Aorta (tissue), 5 donors: ENCODE data around the gene SLC22A23. TPM values are rescaled to one million over a fixed set of nuclear protein-coding genes. Genes with fewer than 3 reads are reported as not detected.
A peak's percentile ranks its signal among the peaks of the same experiment; 100 is the strongest.

Experiments
- ATAC-seq: fragments of 200-7000 bp; cut with Tn5 transposase; one replicate; pipeline ENCODE4 v1.9.1; 2022; ENCODE audit warnings: moderate library complexity; ENCODE audit not compliant: low FRiP score
- DNase-seq, 2 donors: peaks; one replicate each; pipeline ENCODE4 v3.0.0-alpha.2; 2020
- H3K27ac ChIP-seq, 2 donors: one replicate each; pipeline ENCODE4 v1.5.1; 2013; ENCODE audit warnings: low read length in 2 of 2, mild to moderate bottlenecking in 2 of 2, moderate library complexity in 2 of 2, control low read depth in 1 of 2, inconsistent platforms in 1 of 2, low read depth in 1 of 2
- H3K27me3 ChIP-seq, 2 donors: one replicate each; pipeline ENCODE4 v1.6.1; 2013; ENCODE audit warnings: control low read depth in 1 of 2, low read length in 1 of 2, mild to moderate bottlenecking in 1 of 2, moderate library complexity in 1 of 2; ENCODE audit not compliant: insufficient read depth in 2 of 2, control insufficient read depth in 1 of 2
- H3K36me3 ChIP-seq, 2 donors: one replicate each; pipeline ENCODE4 v1.6.1; 2013; ENCODE audit warnings: control low read depth in 1 of 2, low read length in 1 of 2, mild to moderate bottlenecking in 1 of 2; ENCODE audit not compliant: insufficient read depth in 2 of 2, control insufficient read depth in 1 of 2
- H3K4me1 ChIP-seq, 2 donors: one replicate each; pipeline ENCODE4 v1.6.1; 2013; ENCODE audit warnings: low read length in 2 of 2, control low read depth in 1 of 2, mild to moderate bottlenecking in 1 of 2, moderate library complexity in 1 of 2; ENCODE audit not compliant: insufficient read depth in 2 of 2, control insufficient read depth in 1 of 2
- H3K4me3 ChIP-seq, 2 donors: one replicate each; pipeline ENCODE4 v1.5.1; 2013; ENCODE audit warnings: low read length in 2 of 2, control low read depth in 1 of 2, mild to moderate bottlenecking in 1 of 2
- H3K9me3 ChIP-seq: one replicate; pipeline ENCODE4 v1.6.1; 2013; ENCODE audit warnings: mild to moderate bottlenecking, low read length; ENCODE audit not compliant: control insufficient read depth
- WGBS, 2 donors: extraction: QIAGEN DNeasy Blood & Tissue Kit; methylation state at CpG; one replicate each; pipeline ENCODE4 v1.1.7; 2013; 5-methylcytosine and 5-hydroxymethylcytosine counted together
- intact Hi-C, 2 donors: fragments of 100-400 bp; cut with DNase I; formaldehyde crosslinking; loops; one replicate each; pipeline versions ENCODE4 v1.14.2 to v1.15.0; 2022
- polyA plus RNA-seq, 2 donors: library from polyadenylated mRNA; stranded (reverse); fragments of 200-250 nt; gene quantifications; one replicate each; pipeline ENCODE4 v1.2.3, GENCODE V29; 2013
- total RNA-seq, 2 donors: library from RNA; stranded (reverse); fragmentation: NEBNext Ultra II Directional; extraction: Animal tissue kit (Norgen Biotek cat#: 25700); gene quantifications; one replicate each; pipeline ENCODE4 v1.2.1, GENCODE V29; 2021
- donor health status: healthy with polysubstance abuse.
- donor health status: Bipolar disorder and iron deficiency.
- donor health status: DM: no; HTN: no; CAD: no.
- donor health status: DM: no; HTN: no; CAD: no.
- donor health status: DM: yes; HTN: yes; CAD: no.

The SLC22A23 gene
- total and polyA plus RNA-seq, 4 donors = 1.5 to 9.4 (median 4.3) TPM

GRCh38 chr6:3428700-3429099, 28.1 kb downstream of the SLC22A23 start:
- H3K4me3 ChIP-seq = no peak overlapping the region
- intact Hi-C loops = no loop called here
- no peaks in the 10 kb centered on the region for H3K9me3 ChIP-seq
- H3K4me1 ChIP-seq = no peaks in the 10 kb centered on the region
- no peaks in the 10 kb centered on the region for H3K36me3 ChIP-seq
- 74 to 79% methylated on average over 3 of the region's 3 CpGs for WGBS, 2 donors
- no peak for DNase-seq
- no peaks in the 10 kb centered on the region for H3K27me3 ChIP-seq
- no peak for ATAC-seq
- H3K27ac ChIP-seq = no peak overlapping the region

GRCh38 chr6:3428247-3428646, 28.6 kb downstream of the SLC22A23 start:
- ATAC-seq (no peak), DNase-seq (no peak)
- no peaks in the 10 kb centered on the region for H3K9me3 ChIP-seq
- intact Hi-C loops = no loop called here
- H3K36me3 ChIP-seq = no peaks in the 10 kb centered on the region
- no peaks in the 10 kb centered on the region for H3K27me3 ChIP-seq
- no peak overlapping the region for H3K4me3 ChIP-seq
- WGBS, 2 donors = 95 to 97% methylated on average over 4 of the region's 4 CpGs
- no peaks in the 10 kb centered on the region for H3K4me1 ChIP-seq
- no peak overlapping the region for H3K27ac ChIP-seq

- ATAC-seq = peak; percentile 30
- no peak overlapping the region for H3K4me3 ChIP-seq
- H3K9me3 ChIP-seq = no peaks in the 10 kb centered on the region
- no peaks in the 10 kb centered on the region for H3K27me3 ChIP-seq
- intact Hi-C loops = no loop called here
- no peaks in the 10 kb centered on the region for H3K36me3 ChIP-seq
- no peaks in the 10 kb centered on the region for H3K4me1 ChIP-seq
- WGBS, 2 donors = 42 to 48% methylated on average over 10 of the region's 10 CpGs
- no peak overlapping the region for H3K27ac ChIP-seq
- no peak for DNase-seq
Observed at GRCh38 chr6:3427687-3428085, 29.2 kb downstream of the SLC22A23 start.

- Histone ChIP-seq H3K27ac (no peak overlapping the region), H3K27me3 (no peaks in the 10 kb centered on the region), H3K4me1 (no peaks in the 10 kb centered on the region), H3K4me3 (no peak overlapping the region), H3K9me3 (no peaks in the 10 kb centered on the region), H3K36me3 (no peaks in the 10 kb centered on the region)
- intact Hi-C loops = no loop called here
- WGBS, 2 donors = 61 to 70% methylated on average over 20 of the region's 20 CpGs
- DNase-seq (no peak), ATAC-seq (peak; percentile 37)
Observed at GRCh38 chr6:3426927-3427686, 29.7 kb downstream of the SLC22A23 start.

GRCh38 chr6:3426091-3426926, 30.5 kb downstream of the SLC22A23 start:
- Histone ChIP-seq H3K27me3 (no peaks in the 10 kb centered on the region), H3K36me3 (no peaks in the 10 kb centered on the region), H3K27ac (no peak overlapping the region), H3K4me1 (no peaks in the 10 kb centered on the region), H3K9me3 (no peaks in the 10 kb centered on the region), H3K4me3 (no peak overlapping the region)
- no peak for ATAC-seq
- intact Hi-C loops = no loop called here
- no peak for DNase-seq
- 64 to 69% methylated on average over 3 of the region's 3 CpGs for WGBS, 2 donors

GRCh38 chr6:3425574-3425973, 31.3 kb downstream of the SLC22A23 start:
- Histone ChIP-seq H3K4me3 (no peak overlapping the region), H3K4me1 (no peaks in the 10 kb centered on the region), H3K36me3 (no peaks in the 10 kb centered on the region), H3K27me3 (no peaks in the 10 kb centered on the region), H3K27ac (no peak overlapping the region), H3K9me3 (no peaks in the 10 kb centered on the region)
- 89 to 95% methylated on average over 2 of the region's 2 CpGs for WGBS, 2 donors
- intact Hi-C loops = no loop called here
- DNase-seq = no peak
- ATAC-seq = no peak

GRCh38 chr6:3424185-3424927, 32.5 kb downstream of the SLC22A23 start:
- DNase-seq = no peak
- WGBS, 2 donors = 95% methylated on average over 9 of the region's 9 CpGs
- H3K27me3 ChIP-seq = no peaks in the 10 kb centered on the region
- H3K9me3 ChIP-seq = no peaks in the 10 kb centered on the region
- H3K4me3 ChIP-seq = no peak overlapping the region
- H3K4me1 ChIP-seq = no peaks in the 10 kb centered on the region
- H3K36me3 ChIP-seq = no peaks in the 10 kb centered on the region
- no peak overlapping the region for H3K27ac ChIP-seq
- ATAC-seq = no peak
- intact Hi-C loops = no loop called here

GRCh38 chr6:3423439-3424184, 33.2 kb downstream of the SLC22A23 start:
- ATAC-seq (no peak), DNase-seq (no peak)
- 79 to 87% methylated on average over 6 of the region's 6 CpGs for WGBS, 2 donors
- intact Hi-C loops = no loop called here
- Histone ChIP-seq H3K4me3 (no peak overlapping the region), H3K9me3 (no peaks in the 10 kb centered on the region), H3K4me1 (no peaks in the 10 kb centered on the region), H3K27me3 (no peaks in the 10 kb centered on the region), H3K27ac (no peak overlapping the region), H3K36me3 (no peaks in the 10 kb centered on the region)
